H9 (cell line): ENCODE data around the gene GJD4. TPM values are rescaled to one million over a fixed set of nuclear protein-coding genes. Genes with fewer than 3 reads are reported as not detected.

Experiments
- DNase-seq: peaks from one replicate; pipeline ENCODE4 v3.0.0-alpha.2; 2017
- H2AFZ ChIP-seq: one replicate; pipeline ENCODE4 v1.6.1; 2013; ENCODE audit warnings: mild to moderate bottlenecking, low read length, control low read depth, moderate library complexity
- H2AK5ac ChIP-seq: 2 replicates; pipeline ENCODE4 v1.6.1; 2013; ENCODE audit warnings: low read length, control low read depth, mixed read lengths; ENCODE audit not compliant: insufficient read length
- H2BK120ac ChIP-seq: one replicate; pipeline ENCODE4 v1.6.1; 2013; ENCODE audit warnings: low read depth, mild to moderate bottlenecking, low read length, control low read depth, inconsistent platforms; ENCODE audit not compliant: poor library complexity, severe bottlenecking
- H2BK12ac ChIP-seq: 2 replicates; pipeline ENCODE4 v1.6.1; 2013; ENCODE audit warnings: low read length, control low read depth, mixed read lengths, low read depth; ENCODE audit not compliant: insufficient read length
- H2BK15ac ChIP-seq: 2 replicates; pipeline ENCODE4 v1.6.1; 2013; ENCODE audit warnings: low read depth, low read length, control low read depth
- H2BK20ac ChIP-seq: one replicate; pipeline ENCODE4 v1.6.1; 2013; ENCODE audit warnings: low read depth, mild to moderate bottlenecking, low read length, control low read depth, inconsistent platforms; ENCODE audit not compliant: poor library complexity, severe bottlenecking
- H2BK5ac ChIP-seq: 2 replicates; pipeline ENCODE4 v1.6.1; 2013; ENCODE audit warnings: low read length, control low read depth, mixed read lengths; ENCODE audit not compliant: insufficient read length
- H3K14ac ChIP-seq: 2 replicates; pipeline ENCODE4 v1.6.1; 2013; ENCODE audit warnings: low read length, control low read depth; ENCODE audit not compliant: insufficient read depth
- H3K18ac ChIP-seq: 2 replicates; pipeline ENCODE4 v1.6.1; 2013; ENCODE audit warnings: low read depth, mild to moderate bottlenecking, mixed read lengths, low read length, control low read depth; ENCODE audit not compliant: insufficient read length
- H3K23ac ChIP-seq: 2 replicates; pipeline ENCODE4 v1.6.1; 2013; ENCODE audit warnings: low read length, control low read depth, mixed read lengths, low read depth; ENCODE audit not compliant: insufficient read length
- H3K23me2 ChIP-seq: 2 replicates; pipeline ENCODE4 v1.6.1; 2013; ENCODE audit warnings: low read depth, mild to moderate bottlenecking, mixed read lengths, low read length, control low read depth; ENCODE audit not compliant: insufficient read length, poor library complexity, severe bottlenecking
- H3K27ac ChIP-seq: 2 replicates; pipeline ENCODE4 v1.5.1; 2013; ENCODE audit warnings: low read length, control low read depth, mixed read lengths, low read depth; ENCODE audit not compliant: insufficient read length
- H3K27me3 ChIP-seq: 2 replicates; pipeline ENCODE4 v1.6.1; 2013; ENCODE audit warnings: low read length, control low read depth, inconsistent platforms; ENCODE audit not compliant: insufficient read depth
- H3K4ac ChIP-seq: 2 replicates; pipeline ENCODE4 v1.6.1; 2013; ENCODE audit warnings: low read depth, mild to moderate bottlenecking, control low read depth, inconsistent platforms, low read length, moderate library complexity
- H3K4me1 ChIP-seq: 2 replicates; pipeline ENCODE4 v1.6.1; 2013; ENCODE audit warnings: low read length, control low read depth, inconsistent platforms; ENCODE audit not compliant: insufficient read depth
- H3K4me2 ChIP-seq: 2 replicates; pipeline ENCODE4 v1.6.1; 2013; ENCODE audit warnings: low read length, control low read depth, mixed read lengths; ENCODE audit not compliant: insufficient read length, insufficient read depth
- H3K56ac ChIP-seq: 2 replicates; pipeline ENCODE4 v1.6.1; 2013; ENCODE audit warnings: low read depth, mild to moderate bottlenecking, mixed read lengths, low read length, control low read depth; ENCODE audit not compliant: insufficient read length
- H3K79me1 ChIP-seq: 2 replicates; pipeline ENCODE4 v1.6.1; 2013; ENCODE audit warnings: low read depth, mild to moderate bottlenecking, moderate library complexity, low read length, control low read depth, inconsistent platforms; ENCODE audit not compliant: insufficient read depth, poor library complexity, severe bottlenecking
- H3K79me2 ChIP-seq: 2 replicates; pipeline ENCODE4 v1.6.1; 2013; ENCODE audit warnings: low read length, control low read depth, inconsistent platforms; ENCODE audit not compliant: insufficient read depth
- H3K9ac ChIP-seq: 2 replicates; pipeline ENCODE4 v1.6.1; 2013; ENCODE audit warnings: low read length, control low read depth, mixed read lengths; ENCODE audit not compliant: insufficient read length; ENCODE audit errors: extremely low read depth
- H3K9me3 ChIP-seq: one replicate; pipeline ENCODE4 v1.6.1; 2013; ENCODE audit warnings: low read depth, low read length, inconsistent platforms; ENCODE audit not compliant: control insufficient read depth
- H3T11ph ChIP-seq: one replicate; pipeline ENCODE4 v1.6.1; 2013; ENCODE audit warnings: mild to moderate bottlenecking, low read length, control low read depth, inconsistent platforms
- H4K20me1 ChIP-seq: one replicate; pipeline ENCODE4 v1.6.1; 2013; ENCODE audit not compliant: control insufficient read depth, insufficient read length, insufficient read depth
- H4K5ac ChIP-seq: 2 replicates; pipeline ENCODE4 v1.6.1; 2013; ENCODE audit warnings: low read depth, mild to moderate bottlenecking, mixed read lengths, low read length, control low read depth; ENCODE audit not compliant: insufficient read length
- H4K8ac ChIP-seq: replicated peaks from 2 replicates; pipeline ENCODE4 v1.6.1; 2013; ENCODE audit warnings: low read length, control low read depth, mixed read lengths, low read depth; ENCODE audit not compliant: insufficient read length
- H4K91ac ChIP-seq: 2 replicates; pipeline ENCODE4 v1.6.1; 2013; ENCODE audit warnings: low read depth, mild to moderate bottlenecking, moderate library complexity, mixed read lengths, low read length, control low read depth; ENCODE audit not compliant: insufficient read length
- H3K27ac Mint-ChIP-seq, 3 experiments: 2 replicates in 2 of 3; 3 replicates in 1 of 3; pipeline ENCODE4 v1.8.0; 2020 to 2021; ENCODE audit warnings: mixed read lengths in 3 of 3, mild to moderate bottlenecking in 1 of 3, moderate library complexity in 1 of 3
- H3K27me3 Mint-ChIP-seq: 2 replicates; pipeline ENCODE4 v1.8.0; 2021; ENCODE audit warnings: low read depth, mild to moderate bottlenecking, moderate library complexity, mixed read lengths
- H3K36me3 Mint-ChIP-seq, 3 experiments: 2 replicates in 2 of 3; 3 replicates in 1 of 3; pipeline ENCODE4 v1.8.0; 2020 to 2021; ENCODE audit warnings: low read depth in 3 of 3, mixed read lengths in 3 of 3; ENCODE audit not compliant: insufficient read depth in 1 of 3
- H3K4me1 Mint-ChIP-seq, 2 experiments: 2 replicates each; pipeline ENCODE4 v1.8.0; 2020; ENCODE audit warnings: mixed read lengths in 2 of 2
- H3K4me3 Mint-ChIP-seq, 2 experiments: 2 replicates in 1 of 2; 3 replicates in 1 of 2; pipeline ENCODE4 v1.8.0; 2020 to 2021; ENCODE audit warnings: mild to moderate bottlenecking in 2 of 2, mixed read lengths in 2 of 2, moderate library complexity in 1 of 2
- H3K9me3 Mint-ChIP-seq, 2 experiments: 2 replicates in 1 of 2; 3 replicates in 1 of 2; pipeline ENCODE4 v1.8.0; 2020; ENCODE audit warnings: mild to moderate bottlenecking in 2 of 2, mixed read lengths in 2 of 2, moderate library complexity in 1 of 2
- CTCF ChIP-seq: fragments of 200-600 bp; sonication (generic); conservative IDR thresholded peaks from 3 replicates; pipeline ENCODE4 v1.8.0; 2021; ENCODE audit warnings: antibody characterized with exemption, mild to moderate bottlenecking
- WGBS: extraction: QIAGEN DNeasy Blood & Tissue Kit; methylation state at CpG from one replicate; pipeline ENCODE4 v1.1.7; 2013; ENCODE audit warnings: missing lambda C conversion rate, low lambda C conversion rate, mixed read lengths; ENCODE audit not compliant: insufficient read length; ENCODE audit errors: extremely low coverage; 5-methylcytosine and 5-hydroxymethylcytosine counted together
- total RNA-seq: library from RNA; stranded (reverse); gene quantifications from 2 replicates; pipeline ENCODE4 v1.2.1, GENCODE V29; 2021

GJD4 gene
- total RNA-seq, 1 experiment from 2014 or later = not detected

DNA sequence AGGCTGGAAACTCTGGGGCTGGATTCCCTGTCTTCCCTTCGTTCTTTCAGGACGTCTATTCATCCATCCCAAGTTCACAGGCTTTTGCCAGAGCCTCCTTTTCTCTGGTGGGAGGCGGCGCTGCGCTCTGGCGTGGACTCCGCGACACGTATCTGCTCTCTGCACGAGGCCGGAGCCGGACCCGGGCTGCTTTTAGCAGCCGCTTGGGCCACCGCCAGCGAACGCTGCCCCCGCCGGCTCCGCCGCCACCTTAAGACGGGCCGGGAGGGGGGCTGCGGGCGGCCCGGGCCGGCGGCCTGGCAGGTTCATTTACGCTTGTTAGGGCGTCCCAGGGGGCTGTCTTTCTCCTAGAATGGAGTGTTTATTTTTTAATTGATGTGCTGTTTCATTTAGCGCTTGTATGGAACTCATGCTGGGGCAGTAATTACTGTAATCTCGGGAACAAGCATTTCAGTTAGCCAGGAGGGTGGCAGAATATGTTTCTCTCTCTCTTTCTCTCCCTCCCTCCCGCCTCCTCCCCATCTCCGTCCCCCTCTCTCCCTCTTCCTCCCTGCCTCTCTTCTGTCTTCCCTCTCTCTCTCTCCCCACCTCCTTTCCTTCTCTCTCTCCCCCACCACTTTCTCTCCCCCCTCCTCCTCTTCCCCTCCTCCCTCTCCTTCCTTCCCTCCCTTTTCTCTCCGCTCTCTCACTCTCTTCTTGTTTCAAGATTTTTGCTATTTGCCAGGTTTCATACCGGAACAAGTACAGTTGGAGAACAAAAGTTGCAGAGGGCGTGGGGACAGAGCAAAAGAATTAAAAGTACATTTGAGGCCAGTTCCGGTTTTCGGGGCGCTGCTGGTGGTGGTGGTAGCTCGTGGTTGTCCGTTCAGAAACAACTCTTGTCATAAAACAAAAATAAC lies 38.3 kb downstream of the GJD4 start:
- no peaks in the 10 kb centered on the region for H3K9me3 ChIP-seq
- H4K91ac ChIP-seq = no peak overlapping the region
- peak overlapping the region; percentile 88 for H3K4me2 ChIP-seq
- no peak overlapping the region for H4K5ac ChIP-seq
- WGBS = no CpG with 5 or more reads among the region's 42 CpGs
- no peak overlapping the region for H2BK20ac ChIP-seq
- no peak overlapping the region for H3K14ac ChIP-seq
- H2BK12ac ChIP-seq = no peak overlapping the region
- peak overlapping the region in 1 of 3 experiments; percentile 67; a peak in 1 of 7 replicates for H3K27ac Mint-ChIP-seq
- H2BK5ac ChIP-seq = no peak overlapping the region
- no peak overlapping the region for H3K18ac ChIP-seq
- H2BK15ac ChIP-seq = no peak overlapping the region
- no peak overlapping the region for H3K56ac ChIP-seq
- H3K4ac ChIP-seq = no peak overlapping the region
- no peak overlapping the region for H2AFZ ChIP-seq
- H4K8ac ChIP-seq = no peak overlapping the region
- peak; percentile 62 for DNase-seq
- H3K9me3 Mint-ChIP-seq = peaks cover 2 to 4% of the 10 kb centered on the region in 2 experiments; a peak in 3 of 5 replicates
- H3K9ac ChIP-seq = no peak overlapping the region
- peak overlapping the region; percentile 74 to 90 for H3K4me3 Mint-ChIP-seq
- H3K36me3 Mint-ChIP-seq = peaks cover 2 to 11% (median 9%) of the 10 kb centered on the region in 3 experiments; a peak in 5 of 7 replicates
- H2AK5ac ChIP-seq = no peak overlapping the region
- peaks cover 24% of the 10 kb centered on the region for H3K27me3 Mint-ChIP-seq
- H3K4me1 Mint-ChIP-seq = peaks cover 18 to 29% of the 10 kb centered on the region in 2 experiments
- H2BK120ac ChIP-seq = no peak overlapping the region
- no peak overlapping the region for H3K23ac ChIP-seq
- no peaks in the 10 kb centered on the region for H4K20me1 ChIP-seq
- no peak overlapping the region for H3T11ph ChIP-seq
- no peak overlapping the region for H3K27ac ChIP-seq
- H3K23me2 ChIP-seq = peaks cover 17% of the 10 kb centered on the region
- H3K27me3 ChIP-seq = peaks cover 8% of the 10 kb centered on the region; the same call in 1 of the 2 replicates
- no peak for TF ChIP-seq CTCF
- H3K79me1 ChIP-seq = no peaks in the 10 kb centered on the region
- H3K79me2 ChIP-seq = no peaks in the 10 kb centered on the region
- no peaks in the 10 kb centered on the region for H3K4me1 ChIP-seq
